Neural cell (in vitro differentiated cells): Measurements from ENCODE around the gene SFXN1.

Source experiments
- EP300 ChIP-seq: fragments of 450-650 bp; conservative IDR thresholded peaks from 2 replicates; pipeline ENCODE4 v1.6.1; 2014; ENCODE audit warnings: antibody characterized with exemption, mild to moderate bottlenecking, moderate library complexity; ENCODE audit not compliant: poor library complexity, severe bottlenecking
- EZH2 ChIP-seq: fragments of 200-600, 300-800 bp; shearing (Covaris generic), sonication (generic); IDR thresholded peaks from 2 replicates; pipeline ENCODE4 v1.6.1; 2014; ENCODE audit warnings: antibody characterized with exemption, low read length, borderline replicate concordance, mild to moderate bottlenecking; ENCODE audit not compliant: insufficient read depth, poor library complexity, severe bottlenecking
- MXI1 ChIP-seq: fragments of 450-650 bp; conservative IDR thresholded peaks from 2 replicates; pipeline ENCODE4 v1.6.1; 2014; ENCODE audit warnings: antibody characterized with exemption, mild to moderate bottlenecking; ENCODE audit not compliant: poor library complexity, severe bottlenecking
- POLR2AphosphoS5 ChIP-seq: IDR thresholded peaks from 2 replicates; pipeline ENCODE4 v1.6.1; 2012
- RAD21 ChIP-seq: fragments of 450-650 bp; conservative IDR thresholded peaks from 2 replicates; pipeline ENCODE4 v1.6.1; 2014; ENCODE audit warnings: antibody characterized with exemption, mild to moderate bottlenecking, moderate library complexity
- SMC3 ChIP-seq: fragments of 450-650 bp; conservative IDR thresholded peaks from 2 replicates; pipeline ENCODE4 v1.6.1; 2014; ENCODE audit warnings: antibody characterized with exemption, mild to moderate bottlenecking, moderate library complexity; ENCODE audit not compliant: poor library complexity
- TAF1 ChIP-seq: IDR thresholded peaks from 2 replicates; pipeline ENCODE4 v1.6.1; 2012; ENCODE audit warnings: low read depth
- TF ChIP-seq, protein P1 (sequence below): fragments of 450-650 bp; IDR thresholded peaks from 2 replicates; pipeline ENCODE4 v1.5.1; 2014; ENCODE audit warnings: antibody characterized with exemption, mild to moderate bottlenecking, moderate library complexity; ENCODE audit not compliant: poor library complexity, severe bottlenecking
- TF ChIP-seq, protein P2 (sequence below): IDR thresholded peaks from 2 replicates; pipeline ENCODE4 v1.6.1; 2012; ENCODE audit warnings: borderline replicate concordance

DNA sequence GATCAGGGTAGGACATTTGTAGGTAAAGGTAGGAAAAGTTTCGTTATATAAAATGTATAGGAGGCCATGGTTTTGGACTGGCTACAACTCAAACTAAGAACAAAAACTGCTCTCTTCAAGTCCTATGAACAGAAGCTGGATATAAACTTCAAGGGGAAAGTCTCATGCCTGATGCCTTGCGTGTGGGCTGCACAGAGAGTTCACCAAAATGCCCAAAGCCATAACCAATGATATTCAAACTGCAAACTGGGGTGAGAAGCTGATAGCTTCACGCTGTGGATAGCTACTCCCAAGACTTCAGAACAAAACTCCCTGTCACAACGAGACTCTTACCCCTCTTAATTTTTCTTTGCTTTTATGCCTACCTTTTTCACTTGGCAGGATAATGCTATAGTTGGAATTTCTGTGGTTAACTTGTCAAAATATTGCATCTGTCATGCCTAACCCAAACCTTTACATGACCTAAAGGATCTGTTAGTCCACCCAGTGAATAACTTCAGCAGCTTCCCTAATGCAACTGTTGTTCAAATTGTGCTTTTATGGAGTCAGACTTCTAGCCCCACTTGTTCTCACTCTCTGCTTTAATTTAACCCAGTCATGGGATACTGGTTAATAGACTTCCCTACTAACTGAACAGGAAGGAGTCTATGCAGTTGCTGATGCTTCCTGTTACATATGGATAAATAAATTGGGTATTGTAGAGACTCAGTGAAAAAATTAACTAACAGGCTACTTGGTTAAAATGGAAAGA lies 71.9 kb downstream of the SFXN1 start:
- TF ChIP-seq, protein P1, sequence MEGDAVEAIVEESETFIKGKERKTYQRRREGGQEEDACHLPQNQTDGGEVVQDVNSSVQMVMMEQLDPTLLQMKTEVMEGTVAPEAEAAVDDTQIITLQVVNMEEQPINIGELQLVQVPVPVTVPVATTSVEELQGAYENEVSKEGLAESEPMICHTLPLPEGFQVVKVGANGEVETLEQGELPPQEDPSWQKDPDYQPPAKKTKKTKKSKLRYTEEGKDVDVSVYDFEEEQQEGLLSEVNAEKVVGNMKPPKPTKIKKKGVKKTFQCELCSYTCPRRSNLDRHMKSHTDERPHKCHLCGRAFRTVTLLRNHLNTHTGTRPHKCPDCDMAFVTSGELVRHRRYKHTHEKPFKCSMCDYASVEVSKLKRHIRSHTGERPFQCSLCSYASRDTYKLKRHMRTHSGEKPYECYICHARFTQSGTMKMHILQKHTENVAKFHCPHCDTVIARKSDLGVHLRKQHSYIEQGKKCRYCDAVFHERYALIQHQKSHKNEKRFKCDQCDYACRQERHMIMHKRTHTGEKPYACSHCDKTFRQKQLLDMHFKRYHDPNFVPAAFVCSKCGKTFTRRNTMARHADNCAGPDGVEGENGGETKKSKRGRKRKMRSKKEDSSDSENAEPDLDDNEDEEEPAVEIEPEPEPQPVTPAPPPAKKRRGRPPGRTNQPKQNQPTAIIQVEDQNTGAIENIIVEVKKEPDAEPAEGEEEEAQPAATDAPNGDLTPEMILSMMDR: no peak
- TF ChIP-seq POLR2AphosphoS5: no peak
- TF ChIP-seq SMC3: no peak
- TF ChIP-seq, protein P2, sequence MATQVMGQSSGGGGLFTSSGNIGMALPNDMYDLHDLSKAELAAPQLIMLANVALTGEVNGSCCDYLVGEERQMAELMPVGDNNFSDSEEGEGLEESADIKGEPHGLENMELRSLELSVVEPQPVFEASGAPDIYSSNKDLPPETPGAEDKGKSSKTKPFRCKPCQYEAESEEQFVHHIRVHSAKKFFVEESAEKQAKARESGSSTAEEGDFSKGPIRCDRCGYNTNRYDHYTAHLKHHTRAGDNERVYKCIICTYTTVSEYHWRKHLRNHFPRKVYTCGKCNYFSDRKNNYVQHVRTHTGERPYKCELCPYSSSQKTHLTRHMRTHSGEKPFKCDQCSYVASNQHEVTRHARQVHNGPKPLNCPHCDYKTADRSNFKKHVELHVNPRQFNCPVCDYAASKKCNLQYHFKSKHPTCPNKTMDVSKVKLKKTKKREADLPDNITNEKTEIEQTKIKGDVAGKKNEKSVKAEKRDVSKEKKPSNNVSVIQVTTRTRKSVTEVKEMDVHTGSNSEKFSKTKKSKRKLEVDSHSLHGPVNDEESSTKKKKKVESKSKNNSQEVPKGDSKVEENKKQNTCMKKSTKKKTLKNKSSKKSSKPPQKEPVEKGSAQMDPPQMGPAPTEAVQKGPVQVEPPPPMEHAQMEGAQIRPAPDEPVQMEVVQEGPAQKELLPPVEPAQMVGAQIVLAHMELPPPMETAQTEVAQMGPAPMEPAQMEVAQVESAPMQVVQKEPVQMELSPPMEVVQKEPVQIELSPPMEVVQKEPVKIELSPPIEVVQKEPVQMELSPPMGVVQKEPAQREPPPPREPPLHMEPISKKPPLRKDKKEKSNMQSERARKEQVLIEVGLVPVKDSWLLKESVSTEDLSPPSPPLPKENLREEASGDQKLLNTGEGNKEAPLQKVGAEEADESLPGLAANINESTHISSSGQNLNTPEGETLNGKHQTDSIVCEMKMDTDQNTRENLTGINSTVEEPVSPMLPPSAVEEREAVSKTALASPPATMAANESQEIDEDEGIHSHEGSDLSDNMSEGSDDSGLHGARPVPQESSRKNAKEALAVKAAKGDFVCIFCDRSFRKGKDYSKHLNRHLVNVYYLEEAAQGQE: no peak
- no peak for TF ChIP-seq MXI1
- TF ChIP-seq TAF1: no peak
- no peak for TF ChIP-seq EZH2
- TF ChIP-seq RAD21: no peak
- no peak for TF ChIP-seq EP300
